ENCODE measurements around the gene TIMM10B. TPM values are rescaled to one million over a fixed set of nuclear protein-coding genes. Genes with fewer than 3 reads are reported as not detected.

Gene TIMM10B
- total RNA-seq, 1 experiment from 2014 or later = 22.3 TPM

- Histone ChIP-seq H3K4me1 (replicated peaks; ENCODE audit: insufficient read depth) (peaks cover 6% of the 10 kb centered on the region), H3F3A (ENCODE audit: insufficient read depth, low read depth) (peaks cover 4% of the 10 kb centered on the region; the same call in 1 of the 2 replicates), H3K36me3 (ENCODE audit: low read depth) (no peaks in the 10 kb centered on the region), H3K4me3 (no peak overlapping the region), H3K27ac (no peak overlapping the region), H3K79me2 (ENCODE audit: low read depth) (no peaks in the 10 kb centered on the region), H3K4me2 (no peak overlapping the region), H2AFZ (no peak overlapping the region), H3K9me3 (ENCODE audit: insufficient read depth, low read depth) (no peaks in the 10 kb centered on the region), H3K9me2 (ENCODE audit: insufficient read depth) (no peaks in the 10 kb centered on the region), H3K27me3 (ENCODE audit: insufficient read depth, low read depth) (no peaks in the 10 kb centered on the region), H4K20me1 (ENCODE audit: insufficient read depth) (no peaks in the 10 kb centered on the region)
- TF ChIP-seq EZH2 (IDR thresholded peaks at IDR 0.05; ENCODE audit: low read depth) = no peak
- TF ChIP-seq CTCF (conservative IDR thresholded peaks at IDR 0.05) = no peak
- DNase-seq = no peak
- ChIA-PET CTCF (no interaction called here), POLR2A (ENCODE audit: unreplicated experiment) (no interaction called here)
- intact Hi-C loops (cut with micrococcal nuclease; ENCODE audit: unreplicated experiment) = no loop called here
- BruUV-seq (replicated peaks) = no TSS peak
These were observed 45.3 kb downstream of the TIMM10B start for GRCh38 chr11:6526411-6527135.

- Histone ChIP-seq H3K4me2 (no peak overlapping the region), H3K4me1 (replicated peaks; ENCODE audit: insufficient read depth) (no peaks in the 10 kb centered on the region), H3K36me3 (ENCODE audit: low read depth) (no peaks in the 10 kb centered on the region), H2AFZ (no peak overlapping the region), H3K9me2 (ENCODE audit: insufficient read depth) (no peaks in the 10 kb centered on the region), H3K27me3 (ENCODE audit: insufficient read depth, low read depth) (no peaks in the 10 kb centered on the region), H3K27ac (no peak overlapping the region), H3K79me2 (ENCODE audit: low read depth) (no peaks in the 10 kb centered on the region), H3K9me3 (ENCODE audit: insufficient read depth, low read depth) (no peaks in the 10 kb centered on the region), H3F3A (ENCODE audit: insufficient read depth, low read depth) (no peaks in the 10 kb centered on the region), H3K4me3 (no peak overlapping the region), H4K20me1 (ENCODE audit: insufficient read depth) (no peaks in the 10 kb centered on the region)
- no peak for TF ChIP-seq CTCF (conservative IDR thresholded peaks at IDR 0.05)
- no peak for TF ChIP-seq EZH2 (IDR thresholded peaks at IDR 0.05; ENCODE audit: low read depth)
- DNase-seq = no peak
- POLR2A ChIA-PET (ENCODE audit: unreplicated experiment) = no interaction called here
- no TSS peak for BruUV-seq (replicated peaks)
- CTCF ChIA-PET = no interaction called here
- intact Hi-C loops (cut with micrococcal nuclease; ENCODE audit: unreplicated experiment) = no loop called here
These were observed 48.0 kb downstream of the TIMM10B start for GRCh38 chr11:6529266-6529665.

- no peak overlapping the region for H3K4me2 ChIP-seq
- no peaks in the 10 kb centered on the region for H3K36me3 ChIP-seq (ENCODE audit: low read depth)
- H3K27me3 ChIP-seq (ENCODE audit: insufficient read depth, low read depth) = no peaks in the 10 kb centered on the region
- H3K79me2 ChIP-seq (ENCODE audit: low read depth) = no peaks in the 10 kb centered on the region
- no peaks in the 10 kb centered on the region for H4K20me1 ChIP-seq (ENCODE audit: insufficient read depth)
- DNase-seq = no peak
- intact Hi-C loops (cut with micrococcal nuclease; ENCODE audit: unreplicated experiment) = loop anchor here (1.0 kb wide), 1 partner anchor 175 kb away; no protein-coding TSS in a partner anchor
- H3K27ac ChIP-seq = no peak overlapping the region
- no peak overlapping the region for H3K4me3 ChIP-seq
- H3K9me2 ChIP-seq (ENCODE audit: insufficient read depth) = no peaks in the 10 kb centered on the region
- BruUV-seq (replicated peaks) = no TSS peak
- ChIA-PET POLR2A (ENCODE audit: unreplicated experiment) (no interaction called here), CTCF (interaction anchor here (1.0 to 1.1 kb wide), 3 partner anchors 152 to 175 kb away, joined by 4 to 8 read pairs (median 4); partner anchors contain the start of gene MRPL17)
- TF ChIP-seq EZH2 (IDR thresholded peaks at IDR 0.05; ENCODE audit: low read depth) (no peak), CTCF (conservative IDR thresholded peaks at IDR 0.05) (no peak)
- no peaks in the 10 kb centered on the region for H3K4me1 ChIP-seq (replicated peaks; ENCODE audit: insufficient read depth)
- no peak overlapping the region for H2AFZ ChIP-seq
- H3K9me3 ChIP-seq (ENCODE audit: insufficient read depth, low read depth) = no peaks in the 10 kb centered on the region
- no peaks in the 10 kb centered on the region for H3F3A ChIP-seq (ENCODE audit: insufficient read depth, low read depth)
These were observed 49.5 kb downstream of the TIMM10B start for GRCh38 chr11:6530848-6531247.

All from PC-9 (cell line).